Left renal cortex interstitium (tissue), 4 donors: ENCODE measurements around the gene WDR72. TPM values are rescaled to one million over a fixed set of nuclear protein-coding genes. Genes with fewer than 3 reads are reported as not detected.
"Not testable (repeated sequence)": the region's sequence is repeated elsewhere in the genome, so short reads cannot be mapped to it uniquely, and the experiment has no call there.

Source experiments
- DNase-seq, 4 donors: peaks; one replicate each; pipeline ENCODE4 v3.0.0-alpha.2; 2013; ENCODE audit warnings: low read depth in 4 of 4, low spot score in 2 of 4, missing footprints in 1 of 4
- polyA plus RNA-seq, 4 donors: library from polyadenylated mRNA; unstranded; fragments of 120-200 nt; gene quantifications; one replicate each; pipeline ENCODE4 v1.2.1, GENCODE V29; 2013; ENCODE audit not compliant: insufficient read length in 4 of 4

WDR72 gene
- polyA plus RNA-seq, 4 donors, result 55.0 to 94.0 (median 60.2) TPM

- not testable (repeated sequence) for DNase-seq
Measured at GRCh38 chr15:53540626-53541300, 218.7 kb downstream of the WDR72 start.

GRCh38 chr15:53539878-53540277 lies 219.6 kb downstream of the WDR72 start:
- no peak for DNase-seq

- no peak for DNase-seq
Measured at GRCh38 chr15:53536479-53537120, 222.9 kb downstream of the WDR72 start.

- DNase-seq, result no peak
Measured at GRCh38 chr15:53535886-53536285, 223.6 kb downstream of the WDR72 start.

GRCh38 chr15:53534105-53534839 lies 225.2 kb downstream of the WDR72 start:
- no peak for DNase-seq

GRCh38 chr15:53530761-53531160 lies 228.7 kb downstream of the WDR72 start:
- DNase-seq, result peak in 2 of 4 donors; percentile 21 to 29

GRCh38 chr15:53527996-53528395 lies 231.5 kb downstream of the WDR72 start:
- DNase-seq, result no peak

- no peak for DNase-seq
Measured at GRCh38 chr15:53525894-53526293, 233.6 kb downstream of the WDR72 start.

GRCh38 chr15:53522991-53523390 lies 236.5 kb downstream of the WDR72 start:
- peak; percentile 39 to 72 (median 52) for DNase-seq

- no peak for DNase-seq
Measured at GRCh38 chr15:53520996-53521395, 238.5 kb downstream of the WDR72 start.

- no peak for DNase-seq
Measured at GRCh38 chr15:53513431-53513830, 246.0 kb downstream of the WDR72 start.

- DNase-seq, result no peak
Measured at GRCh38 chr15:53512029-53512428, 247.4 kb downstream of the WDR72 start.

GRCh38 chr15:53511175-53511574 lies 248.3 kb downstream of the WDR72 start:
- no peak for DNase-seq

GRCh38 chr15:53506370-53506769 lies 253.1 kb downstream of the WDR72 start:
- no peak for DNase-seq

- DNase-seq, result no peak
Measured at GRCh38 chr15:53498996-53499395, 260.5 kb downstream of the WDR72 start.

GRCh38 chr15:53490341-53490740 lies 269.1 kb downstream of the WDR72 start:
- DNase-seq, result no peak

- DNase-seq, result no peak
Measured at GRCh38 chr15:53482055-53482454, 277.4 kb downstream of the WDR72 start.

GRCh38 chr15:53477981-53478766 lies 281.3 kb downstream of the WDR72 start:
- no peak for DNase-seq

GRCh38 chr15:53473886-53474285 lies 285.6 kb downstream of the WDR72 start:
- no peak for DNase-seq

GRCh38 chr15:53473435-53473834 lies 286.0 kb downstream of the WDR72 start:
- no peak for DNase-seq

- DNase-seq, result no peak
Measured at GRCh38 chr15:53472883-53473282, 286.6 kb downstream of the WDR72 start.
